SK-N-SH treated with all-trans-retinoic acid at 6 μM for 48 hours (cell line): ENCODE measurements around the gene DDN.

Experiments used
- ATAC-seq: fragments of 200-7000 bp; cut with Tn5 transposase; 3 replicates; pipeline ENCODE4 v1.9.1; 2020; ENCODE audit warnings: mild to moderate bottlenecking, moderate library complexity
- ARNTL ChIP-seq: fragments of 450-650 bp; formaldehyde crosslinking; IDR thresholded peaks from 2 replicates; pipeline ENCODE4 v1.5.0; 2020; ENCODE audit warnings: low read depth, mild to moderate bottlenecking, moderate library complexity, borderline replicate concordance
- BACH2 ChIP-seq: fragments of 250-450 bp; sonication (Bioruptor Pico); IDR thresholded peaks from 2 replicates; pipeline ENCODE4 v1.9.0; 2021; ENCODE audit warnings: mild to moderate bottlenecking, borderline replicate concordance
- CREB5 ChIP-seq: fragments of 250-450 bp; sonication (Bioruptor Pico); IDR thresholded peaks from 2 replicates; pipeline ENCODE4 v1.5.1; 2020; ENCODE audit warnings: low read depth, mild to moderate bottlenecking, moderate library complexity
- CSDC2 ChIP-seq: fragments of 250-450 bp; sonication (Bioruptor Pico); IDR thresholded peaks from 2 replicates; pipeline ENCODE4 v1.5.0; 2020; ENCODE audit warnings: mild to moderate bottlenecking, moderate library complexity
- CSRNP3 ChIP-seq: fragments of 250-450 bp; sonication (Bioruptor Pico); IDR thresholded peaks from 2 replicates; pipeline ENCODE4 v1.5.1; 2021; ENCODE audit warnings: mild to moderate bottlenecking, moderate library complexity
- ESRRG ChIP-seq: fragments of 250-450 bp; sonication (Bioruptor Pico); IDR thresholded peaks from 2 replicates; pipeline ENCODE4 v1.6.1; 2021; ENCODE audit warnings: mild to moderate bottlenecking
- GLIS3 ChIP-seq: fragments of 250-450 bp; sonication (Bioruptor Pico); IDR thresholded peaks from 2 replicates; pipeline ENCODE4 v1.5.0; 2020; ENCODE audit warnings: mild to moderate bottlenecking, moderate library complexity
- ISL1 ChIP-seq: fragments of 250-450 bp; sonication (Bioruptor Pico); IDR thresholded peaks from 2 replicates; pipeline ENCODE4 v2.1.2; 2022; ENCODE audit warnings: mild to moderate bottlenecking, moderate library complexity
- OSR1 ChIP-seq: fragments of 250-450 bp; sonication (Bioruptor Pico); IDR thresholded peaks from 2 replicates; pipeline ENCODE4 v1.8.0; 2022; ENCODE audit warnings: moderate library complexity, mild to moderate bottlenecking, inconsistent platforms
- PATZ1 ChIP-seq: fragments of 250-450 bp; sonication (Bioruptor Pico); IDR thresholded peaks from 2 replicates; pipeline ENCODE4 v1.8.0; 2020; ENCODE audit warnings: mild to moderate bottlenecking, moderate library complexity, borderline replicate concordance
- PPARA ChIP-seq: fragments of 250-450 bp; sonication (Bioruptor Pico); IDR thresholded peaks from 2 replicates; pipeline ENCODE4 v1.5.0; 2020; ENCODE audit warnings: mild to moderate bottlenecking, borderline replicate concordance
- RARB ChIP-seq: fragments of 250-450 bp; sonication (Bioruptor Pico); IDR thresholded peaks from 2 replicates; pipeline ENCODE4 v1.8.0; 2021; ENCODE audit warnings: mild to moderate bottlenecking, moderate library complexity
- SNAI2 ChIP-seq: fragments of 250-450 bp; sonication (Bioruptor Pico); IDR thresholded peaks from 2 replicates; pipeline ENCODE4 v1.5.0; 2020; ENCODE audit warnings: mild to moderate bottlenecking, moderate library complexity
- TCF4 ChIP-seq: fragments of 250-450 bp; sonication (Bioruptor Pico); IDR thresholded peaks from 2 replicates; pipeline ENCODE4 v1.8.0; 2021; ENCODE audit warnings: mild to moderate bottlenecking, moderate library complexity, borderline replicate concordance
- TOX ChIP-seq: fragments of 250-450 bp; sonication (Bioruptor Pico); IDR thresholded peaks from 2 replicates; pipeline ENCODE4 v1.8.0; 2021; ENCODE audit warnings: mild to moderate bottlenecking, moderate library complexity, borderline replicate concordance
- ZC3H10 ChIP-seq: fragments of 250-450 bp; sonication (Bioruptor Pico); IDR thresholded peaks from 2 replicates; pipeline ENCODE4 v1.5.1; 2021; ENCODE audit warnings: mild to moderate bottlenecking, moderate library complexity
- ZFP3 ChIP-seq: fragments of 250-450 bp; sonication (Bioruptor Pico); IDR thresholded peaks from 2 replicates; pipeline ENCODE4 v1.5.0; 2020; ENCODE audit warnings: mild to moderate bottlenecking, moderate library complexity
- ZFP30 ChIP-seq: fragments of 450-650 bp; formaldehyde crosslinking; IDR thresholded peaks from 2 replicates; pipeline ENCODE4 v1.5.0; 2022; ENCODE audit warnings: mild to moderate bottlenecking, moderate library complexity
- ZNF565 ChIP-seq: fragments of 450-650 bp; formaldehyde crosslinking; conservative IDR thresholded peaks from 2 replicates; pipeline ENCODE4 v1.5.0; 2020; ENCODE audit warnings: low read depth, mild to moderate bottlenecking, moderate library complexity
- ZNF8 ChIP-seq: fragments of 450-650 bp; formaldehyde crosslinking; IDR thresholded peaks from 2 replicates; pipeline ENCODE4 v1.5.0; 2020; ENCODE audit warnings: mild to moderate bottlenecking, moderate library complexity
- TF ChIP-seq, protein P1 (sequence below): fragments of 250-450 bp; sonication (Bioruptor Pico); IDR thresholded peaks from 2 replicates; pipeline ENCODE4 v1.8.0; 2021; ENCODE audit warnings: low read depth, mild to moderate bottlenecking, moderate library complexity, borderline replicate concordance
- TF ChIP-seq, protein P2 (sequence below): fragments of 250-450 bp; sonication (Bioruptor Pico); IDR thresholded peaks from 2 replicates; pipeline ENCODE4 v1.5.0; 2020; ENCODE audit warnings: mild to moderate bottlenecking, moderate library complexity

DDN gene

DNA sequence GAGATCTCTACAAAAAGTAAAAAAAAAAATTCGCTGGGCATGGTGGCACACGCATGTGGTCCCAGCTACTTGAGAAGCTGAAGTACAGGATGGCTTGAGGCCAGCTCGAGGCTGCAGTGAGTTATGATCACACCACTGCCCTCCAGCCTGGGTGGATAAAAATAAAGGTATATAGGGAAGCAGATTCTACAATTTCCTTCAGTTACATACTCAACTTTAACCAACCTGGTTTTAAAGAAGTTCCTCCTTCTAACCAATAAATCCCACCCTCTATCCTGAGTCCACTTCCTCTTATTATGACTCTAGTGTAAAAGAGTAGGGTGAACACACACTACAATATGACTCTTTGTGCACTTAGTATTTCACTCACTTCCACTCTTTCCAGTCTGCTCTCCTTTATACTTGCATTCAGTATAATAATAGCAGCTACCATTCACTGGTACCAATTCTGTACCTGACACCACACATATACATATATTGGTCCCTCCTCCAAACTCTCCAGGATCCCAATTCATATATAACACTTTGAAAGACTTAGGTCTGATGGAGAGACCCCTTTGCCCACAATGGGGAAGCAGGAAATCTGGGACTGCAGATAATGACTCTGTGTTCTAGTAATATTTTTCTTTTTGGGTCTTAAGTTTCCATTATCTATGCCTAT lies 44.2 kb downstream of the DDN start:
- TF ChIP-seq GLIS3 (CRISPR knock-in tag) (no peak), PPARA (CRISPR knock-in tag) (no peak), TCF4 (CRISPR knock-in tag) (no peak), BACH2 (no peak), PATZ1 (CRISPR knock-in tag) (no peak), SNAI2 (no peak), CSDC2 (CRISPR knock-in tag) (no peak), ZNF565 (CRISPR knock-in tag) (no peak), ZFP3 (CRISPR knock-in tag) (no peak), CREB5 (CRISPR knock-in tag) (no peak), ISL1 (CRISPR knock-in tag) (no peak), ZC3H10 (no peak), ZNF8 (CRISPR knock-in tag) (no peak), CSRNP3 (no peak), TOX (CRISPR knock-in tag) (no peak), ZFP30 (CRISPR knock-in tag) (no peak), RARB (CRISPR knock-in tag) (no peak)
- TF ChIP-seq, protein P1, sequence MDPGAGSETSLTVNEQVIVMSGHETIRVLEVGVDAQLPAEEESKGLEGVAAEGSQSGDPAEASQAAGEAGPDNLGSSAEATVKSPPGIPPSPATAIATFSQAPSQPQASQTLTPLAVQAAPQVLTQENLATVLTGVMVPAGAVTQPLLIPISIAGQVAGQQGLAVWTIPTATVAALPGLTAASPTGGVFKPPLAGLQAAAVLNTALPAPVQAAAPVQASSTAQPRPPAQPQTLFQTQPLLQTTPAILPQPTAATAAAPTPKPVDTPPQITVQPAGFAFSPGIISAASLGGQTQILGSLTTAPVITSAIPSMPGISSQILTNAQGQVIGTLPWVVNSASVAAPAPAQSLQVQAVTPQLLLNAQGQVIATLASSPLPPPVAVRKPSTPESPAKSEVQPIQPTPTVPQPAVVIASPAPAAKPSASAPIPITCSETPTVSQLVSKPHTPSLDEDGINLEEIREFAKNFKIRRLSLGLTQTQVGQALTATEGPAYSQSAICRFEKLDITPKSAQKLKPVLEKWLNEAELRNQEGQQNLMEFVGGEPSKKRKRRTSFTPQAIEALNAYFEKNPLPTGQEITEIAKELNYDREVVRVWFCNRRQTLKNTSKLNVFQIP (CRISPR knock-in tag): no peak
- ATAC-seq: no peak

DNA sequence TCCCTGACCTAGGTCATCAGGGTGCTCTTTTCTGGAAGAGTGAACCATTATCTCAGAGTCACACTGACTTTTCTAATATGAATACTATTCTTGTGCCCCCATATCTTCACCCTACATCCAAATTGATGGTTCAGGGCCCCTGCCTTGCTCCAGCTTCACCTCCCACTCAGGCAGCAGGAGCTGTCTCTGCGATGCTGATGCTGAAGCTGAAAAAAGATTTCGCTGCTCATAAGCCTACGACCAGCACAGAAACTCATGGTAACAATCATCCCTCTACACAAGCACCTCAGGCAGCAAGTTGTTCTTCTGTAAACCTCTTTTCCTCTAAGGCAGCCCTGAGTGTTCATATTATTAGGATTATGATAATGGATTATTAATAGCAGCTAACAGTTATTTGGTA lies 45.1 kb downstream of the DDN start:
- TF ChIP-seq PPARA (CRISPR knock-in tag): no peak
- TF ChIP-seq PATZ1 (CRISPR knock-in tag): no peak
- TF ChIP-seq, protein P2, sequence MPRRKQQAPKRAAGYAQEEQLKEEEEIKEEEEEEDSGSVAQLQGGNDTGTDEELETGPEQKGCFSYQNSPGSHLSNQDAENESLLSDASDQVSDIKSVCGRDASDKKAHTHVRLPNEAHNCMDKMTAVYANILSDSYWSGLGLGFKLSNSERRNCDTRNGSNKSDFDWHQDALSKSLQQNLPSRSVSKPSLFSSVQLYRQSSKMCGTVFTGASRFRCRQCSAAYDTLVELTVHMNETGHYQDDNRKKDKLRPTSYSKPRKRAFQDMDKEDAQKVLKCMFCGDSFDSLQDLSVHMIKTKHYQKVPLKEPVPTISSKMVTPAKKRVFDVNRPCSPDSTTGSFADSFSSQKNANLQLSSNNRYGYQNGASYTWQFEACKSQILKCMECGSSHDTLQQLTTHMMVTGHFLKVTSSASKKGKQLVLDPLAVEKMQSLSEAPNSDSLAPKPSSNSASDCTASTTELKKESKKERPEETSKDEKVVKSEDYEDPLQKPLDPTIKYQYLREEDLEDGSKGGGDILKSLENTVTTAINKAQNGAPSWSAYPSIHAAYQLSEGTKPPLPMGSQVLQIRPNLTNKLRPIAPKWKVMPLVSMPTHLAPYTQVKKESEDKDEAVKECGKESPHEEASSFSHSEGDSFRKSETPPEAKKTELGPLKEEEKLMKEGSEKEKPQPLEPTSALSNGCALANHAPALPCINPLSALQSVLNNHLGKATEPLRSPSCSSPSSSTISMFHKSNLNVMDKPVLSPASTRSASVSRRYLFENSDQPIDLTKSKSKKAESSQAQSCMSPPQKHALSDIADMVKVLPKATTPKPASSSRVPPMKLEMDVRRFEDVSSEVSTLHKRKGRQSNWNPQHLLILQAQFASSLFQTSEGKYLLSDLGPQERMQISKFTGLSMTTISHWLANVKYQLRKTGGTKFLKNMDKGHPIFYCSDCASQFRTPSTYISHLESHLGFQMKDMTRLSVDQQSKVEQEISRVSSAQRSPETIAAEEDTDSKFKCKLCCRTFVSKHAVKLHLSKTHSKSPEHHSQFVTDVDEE: no peak
- no peak for TF ChIP-seq BACH2
- TF ChIP-seq SNAI2: no peak
- TF ChIP-seq ARNTL (CRISPR knock-in tag): no peak
- no peak for TF ChIP-seq ESRRG (CRISPR knock-in tag)
- no peak for TF ChIP-seq CSRNP3
- no peak for TF ChIP-seq OSR1
- TF ChIP-seq ISL1 (CRISPR knock-in tag): no peak
- no peak for TF ChIP-seq CREB5 (CRISPR knock-in tag)
- TF ChIP-seq ZFP3 (CRISPR knock-in tag): no peak
- no peak for TF ChIP-seq ZNF565 (CRISPR knock-in tag)
- no peak for TF ChIP-seq ZFP30 (CRISPR knock-in tag)
- no peak for TF ChIP-seq GLIS3 (CRISPR knock-in tag)
- TF ChIP-seq CSDC2 (CRISPR knock-in tag): no peak
- no peak for TF ChIP-seq TOX (CRISPR knock-in tag)
- TF ChIP-seq ZC3H10: no peak
- no peak for TF ChIP-seq RARB (CRISPR knock-in tag)
- no peak for ATAC-seq
